GM18517 (cell line): ENCODE results near the gene SPIB.

Experiments
- ATAC-seq: cut with Tn5 transposase; IDR thresholded peaks from one replicate; pipeline ENCODE4 v1.9.1; 2021; ENCODE audit warnings: mild to moderate bottlenecking, moderate library complexity; ENCODE audit not compliant: unreplicated experiment

The SPIB gene

DNA sequence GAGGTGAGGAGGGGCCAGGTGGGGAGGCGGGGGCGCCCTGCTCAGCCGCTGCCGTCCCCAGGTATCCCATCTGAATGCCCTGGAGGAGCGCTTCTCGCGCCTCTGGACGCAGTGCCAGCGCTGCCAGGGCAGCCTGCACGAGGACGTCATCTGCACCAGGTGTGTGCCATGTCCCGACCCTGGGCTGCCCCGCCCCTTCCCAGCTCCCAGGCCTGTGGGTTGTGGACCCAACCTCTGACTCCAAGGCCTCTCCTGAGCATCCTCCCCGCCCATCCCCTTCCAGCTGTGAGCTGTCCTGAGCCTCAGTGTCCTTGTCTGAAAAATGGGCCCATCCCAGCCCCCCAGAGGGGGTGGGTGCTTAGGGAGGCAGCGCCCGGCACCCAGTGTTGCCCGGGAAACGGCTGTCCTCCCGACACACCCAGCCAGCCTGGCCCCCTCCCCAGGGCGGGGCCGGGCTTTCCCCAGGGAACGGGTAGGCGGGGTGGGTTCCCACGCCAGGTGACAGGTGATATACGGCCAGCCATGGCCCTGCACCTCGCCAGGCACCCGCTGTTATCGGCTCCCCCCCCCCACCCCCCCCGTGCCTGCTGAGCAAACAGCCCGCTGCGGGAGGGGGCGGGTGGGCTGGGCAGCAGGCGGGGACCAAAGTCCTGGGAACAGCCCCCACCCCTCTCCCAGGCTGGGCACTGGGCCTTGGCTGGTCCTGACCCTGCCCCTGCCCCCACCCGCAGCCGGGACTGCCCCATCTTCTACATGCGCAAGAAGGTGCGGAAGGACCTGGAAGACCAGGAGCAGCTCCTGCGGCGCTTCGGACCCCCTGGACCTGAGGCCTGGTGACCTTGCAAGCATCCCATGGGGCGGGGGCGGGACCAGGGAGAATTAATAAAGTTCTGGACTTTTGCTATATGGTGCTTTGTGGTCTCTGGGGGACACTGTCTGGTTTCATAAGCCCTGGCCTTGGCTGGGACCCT is 1.3 kb upstream of the SPIB start:
- ATAC-seq, result no peak

DNA sequence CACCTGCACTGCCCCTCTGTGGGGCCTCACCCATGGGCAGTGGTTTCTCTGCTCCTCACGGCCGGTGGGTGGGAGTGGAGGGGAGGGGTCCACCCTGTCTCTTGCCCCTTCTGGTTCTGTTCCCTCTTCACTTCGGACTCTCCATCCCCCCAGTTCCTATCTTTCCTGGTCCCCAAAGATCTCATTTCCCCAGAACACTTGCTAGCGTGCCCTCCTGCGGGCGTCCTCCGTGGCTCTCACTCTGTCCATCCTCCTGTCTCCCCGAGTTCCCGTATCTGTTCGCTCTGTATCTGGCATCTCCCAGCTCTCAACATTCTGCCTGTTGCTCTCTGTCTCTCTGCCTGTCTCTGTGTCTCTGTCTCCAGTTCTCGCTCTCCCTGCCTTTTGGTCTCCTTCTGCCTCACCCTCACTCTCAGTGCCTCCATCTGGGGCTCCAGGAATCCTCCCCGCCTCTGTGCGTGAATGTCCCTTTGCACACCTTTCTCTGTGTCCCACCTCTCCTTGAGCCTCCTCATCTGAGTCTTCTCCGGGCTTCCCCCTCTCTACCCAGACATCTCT is 363 bp downstream of the SPIB start:
- no peak for ATAC-seq

DNA sequence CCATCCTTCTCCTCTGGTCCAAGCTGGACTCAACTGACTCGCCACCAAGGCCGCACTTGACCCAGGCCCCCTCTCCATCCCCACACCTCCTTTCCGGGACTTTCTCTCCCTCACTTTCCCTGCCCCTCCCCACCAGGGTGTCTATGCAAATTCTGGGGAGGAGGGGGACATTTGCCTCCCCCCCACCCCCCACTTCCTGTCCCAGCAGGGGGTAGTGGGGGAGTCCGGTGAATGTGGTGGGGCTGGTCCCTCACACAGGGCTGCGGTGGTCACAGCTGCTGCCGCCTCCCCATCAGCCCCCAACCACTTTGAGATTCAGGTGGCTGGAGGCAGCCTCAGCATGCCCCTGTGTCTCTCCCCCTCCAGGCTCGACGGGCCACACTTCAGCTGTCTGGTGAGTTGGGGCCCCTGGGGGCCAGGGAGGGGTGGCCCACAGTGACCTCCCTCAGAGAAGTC is 870 bp downstream of the SPIB start:
- ATAC-seq, result no peak

DNA sequence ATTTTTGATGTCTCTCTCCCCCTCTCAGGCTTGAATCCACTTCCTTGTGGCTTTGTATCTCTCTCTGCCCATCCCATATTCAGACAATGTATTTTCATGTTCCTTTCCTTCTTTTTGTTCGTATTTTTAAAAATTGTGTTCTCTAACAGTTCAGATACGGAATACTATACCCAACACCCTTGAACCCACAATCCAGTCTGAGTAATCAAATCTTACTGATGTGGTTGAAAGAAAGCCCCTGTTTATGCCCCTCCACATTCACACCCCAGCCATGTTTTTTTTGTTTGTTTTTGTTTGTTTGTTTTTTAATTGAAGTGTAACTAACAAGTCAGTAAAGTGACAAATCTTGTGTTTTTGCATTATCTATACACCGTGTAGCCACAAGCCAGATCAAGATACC is 1.4 kb downstream of the SPIB start:
- ATAC-seq, result no peak

DNA sequence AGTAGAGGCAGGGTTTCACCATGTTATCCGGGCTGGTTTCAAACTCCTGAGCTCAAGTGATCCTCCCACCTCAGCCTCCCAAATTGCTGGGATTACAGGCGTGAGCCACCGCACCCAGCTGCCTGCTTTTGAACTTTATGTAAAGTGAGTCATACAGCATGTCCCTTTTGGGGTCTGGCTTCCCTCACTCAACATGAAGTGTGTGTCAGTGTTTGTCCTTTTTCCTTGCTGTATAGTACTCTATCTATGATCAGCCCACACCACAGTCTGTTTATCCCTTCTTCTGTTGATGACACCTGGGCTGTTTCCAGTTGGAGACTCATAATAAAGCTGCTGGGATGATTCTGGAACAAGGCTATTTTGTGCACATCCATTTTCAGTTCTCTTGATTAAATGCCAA is 2.1 kb downstream of the SPIB start:
- ATAC-seq, result no peak

DNA sequence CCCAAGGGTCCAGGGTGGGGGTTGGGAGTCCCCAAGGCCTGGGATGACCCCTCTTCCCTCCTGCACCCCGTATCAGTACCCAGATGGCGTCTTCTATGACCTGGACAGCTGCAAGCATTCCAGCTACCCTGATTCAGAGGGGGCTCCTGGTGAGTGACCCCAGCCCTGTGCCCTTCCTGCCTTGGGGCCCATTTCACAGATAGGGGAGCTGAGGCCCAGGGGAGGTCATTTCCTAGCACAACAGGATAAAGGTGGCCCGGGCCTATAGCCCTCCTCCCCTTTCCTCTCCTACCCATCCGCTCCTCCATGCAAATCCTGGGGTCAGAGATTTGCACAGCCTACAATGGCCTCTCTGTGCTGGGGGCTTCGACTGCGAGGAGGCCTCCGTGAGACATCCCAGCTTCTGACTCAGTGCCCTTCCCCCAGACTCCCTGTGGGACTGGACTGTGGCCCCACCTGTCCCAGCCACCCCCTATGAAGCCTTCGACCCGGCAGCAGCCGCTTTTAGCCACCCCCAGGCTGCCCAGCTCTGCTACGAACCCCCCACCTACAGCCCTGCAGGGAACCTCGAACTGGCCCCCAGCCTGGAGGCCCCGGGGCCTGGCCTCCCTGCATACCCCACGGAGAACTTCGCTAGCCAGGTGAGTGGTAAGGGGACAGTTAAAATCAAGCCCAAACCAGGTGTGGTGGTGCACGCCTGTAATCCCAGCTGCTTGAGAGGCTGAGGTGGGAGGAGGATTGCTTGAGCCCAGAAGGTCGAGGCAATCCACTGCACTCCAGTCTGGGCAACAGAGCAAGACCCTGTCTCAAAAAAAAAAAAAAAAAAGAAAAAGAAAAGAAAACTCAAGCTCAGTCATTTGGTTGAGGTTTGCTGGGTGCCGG is 3.9 kb downstream of the SPIB start:
- ATAC-seq, result no peak

DNA sequence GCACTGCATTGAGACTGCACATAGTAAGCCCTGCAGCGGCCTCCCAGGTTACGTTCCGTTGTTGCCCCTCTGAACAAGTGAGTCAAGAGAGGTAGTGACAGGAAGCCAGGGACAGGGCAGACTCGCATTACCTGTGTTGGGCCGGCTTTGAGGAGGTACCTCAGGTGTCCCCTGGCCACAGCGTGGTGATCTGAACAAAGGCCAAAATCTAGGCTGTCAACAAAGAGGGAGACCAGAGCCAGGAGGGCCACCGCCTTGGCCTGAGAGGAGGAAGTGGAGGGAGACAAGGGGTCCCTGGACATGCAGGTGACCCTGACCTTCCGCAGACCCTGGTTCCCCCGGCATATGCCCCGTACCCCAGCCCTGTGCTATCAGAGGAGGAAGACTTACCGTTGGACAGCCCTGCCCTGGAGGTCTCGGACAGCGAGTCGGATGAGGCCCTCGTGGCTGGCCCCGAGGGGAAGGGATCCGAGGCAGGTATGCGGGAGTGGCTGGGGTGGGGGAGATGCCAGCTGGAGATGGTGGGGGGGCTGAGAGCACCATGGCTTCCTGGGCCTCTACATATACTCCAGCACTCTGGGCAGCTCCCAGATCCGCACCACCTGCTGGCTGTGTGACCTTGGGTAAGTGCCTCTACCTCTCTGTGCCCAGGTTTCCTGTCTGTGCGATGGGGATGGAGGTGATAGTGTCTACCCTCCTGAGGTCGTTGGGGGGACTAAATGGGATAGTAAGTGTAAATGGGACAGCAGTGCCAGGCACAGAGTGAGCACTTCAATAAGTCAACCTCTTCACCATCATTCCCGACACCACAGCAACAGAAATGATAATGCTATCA is 4.8 kb downstream of the SPIB start:
- ATAC-seq, result no peak

DNA sequence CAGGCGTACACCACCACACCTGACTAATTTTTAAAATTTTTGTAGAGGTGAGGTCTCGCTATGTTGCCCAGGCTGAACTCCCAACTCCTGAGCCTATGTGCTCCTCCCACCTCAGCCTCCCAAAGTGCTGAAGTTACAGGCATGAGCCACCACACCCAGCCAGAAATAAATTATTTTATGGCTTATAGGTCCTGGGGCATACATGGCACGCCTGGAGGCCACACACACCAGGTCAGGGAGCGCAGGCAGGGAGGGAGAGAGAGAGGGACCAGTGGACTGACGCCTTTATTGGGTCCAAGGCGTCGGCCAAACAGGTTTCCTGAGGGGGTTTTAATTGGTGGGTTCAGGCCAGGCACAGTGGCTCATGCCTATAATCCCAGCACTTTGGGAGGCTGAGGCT is 6.8 kb downstream of the SPIB start:
- ATAC-seq, result no peak

DNA sequence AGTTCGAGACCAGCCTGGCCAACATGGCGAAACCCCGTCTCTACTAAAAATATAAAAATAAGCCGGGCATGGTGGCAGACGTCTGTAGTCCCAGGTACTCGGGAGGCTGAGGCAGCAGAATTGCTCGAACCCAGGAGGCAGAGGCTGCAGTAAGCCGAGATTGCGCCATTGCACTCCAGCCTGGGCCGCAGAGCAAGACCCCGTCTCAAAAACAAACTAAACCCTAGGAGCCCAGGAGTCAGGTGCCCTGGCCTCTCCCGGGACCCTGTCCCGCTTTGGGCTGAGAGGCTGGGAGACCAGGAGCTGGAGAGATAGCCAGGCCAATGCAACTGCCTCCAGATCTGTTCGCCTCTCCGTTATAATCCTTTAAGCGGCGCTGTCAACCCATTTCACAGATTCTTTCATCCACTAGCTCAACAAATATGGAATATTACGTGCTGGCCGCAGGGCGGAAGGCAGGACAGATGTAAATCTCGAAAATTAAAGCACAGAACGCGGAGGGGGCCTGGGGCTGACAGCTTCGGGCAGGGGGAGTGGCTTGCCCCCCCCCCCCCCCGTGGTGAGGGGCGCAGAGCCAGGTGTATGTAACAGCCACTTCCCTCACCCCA is 8.7 kb downstream of the SPIB start:
- ATAC-seq, result no peak

DNA sequence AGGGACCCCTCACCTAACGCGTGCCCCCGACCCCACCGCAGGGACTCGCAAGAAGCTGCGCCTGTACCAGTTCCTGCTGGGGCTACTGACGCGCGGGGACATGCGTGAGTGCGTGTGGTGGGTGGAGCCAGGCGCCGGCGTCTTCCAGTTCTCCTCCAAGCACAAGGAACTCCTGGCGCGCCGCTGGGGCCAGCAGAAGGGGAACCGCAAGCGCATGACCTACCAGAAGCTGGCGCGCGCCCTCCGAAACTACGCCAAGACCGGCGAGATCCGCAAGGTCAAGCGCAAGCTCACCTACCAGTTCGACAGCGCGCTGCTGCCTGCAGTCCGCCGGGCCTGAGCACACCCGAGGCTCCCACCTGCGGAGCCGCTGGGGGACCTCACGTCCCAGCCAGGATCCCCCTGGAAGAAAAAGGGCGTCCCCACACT is 9.3 kb downstream of the SPIB start:
- ATAC-seq, result no peak

DNA sequence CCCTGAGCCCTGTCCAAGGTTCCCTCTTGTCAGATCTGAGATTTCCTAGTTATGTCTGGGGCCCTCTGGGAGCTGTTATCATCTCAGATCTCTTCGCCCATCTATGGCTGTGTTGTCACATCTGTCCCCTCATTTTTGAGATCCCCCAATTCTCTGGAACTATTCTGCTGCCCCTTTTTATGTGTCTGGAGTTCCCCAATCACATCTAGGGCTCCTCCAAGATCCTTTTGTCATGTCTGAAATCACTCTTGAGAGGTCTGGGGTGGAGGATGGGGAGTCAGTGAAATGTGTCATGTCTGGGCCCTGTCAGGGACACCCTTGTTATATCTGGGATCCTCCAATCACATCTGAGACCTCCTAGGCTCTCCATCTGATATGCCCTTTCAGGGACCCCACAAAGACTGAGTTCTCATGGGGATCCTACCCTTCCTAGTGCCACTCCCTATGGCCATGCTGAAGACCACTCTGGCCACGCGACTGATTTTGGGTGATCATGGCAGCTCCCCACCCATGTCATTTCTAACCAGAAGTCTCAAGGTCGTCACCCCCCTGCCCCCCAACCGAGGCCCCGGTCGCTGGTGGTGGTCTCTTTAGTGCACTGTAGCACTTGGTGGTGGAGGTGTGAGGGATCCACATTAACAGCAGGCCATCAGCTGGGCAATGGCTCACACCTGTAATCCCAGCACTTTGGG is 10.2 kb downstream of the SPIB start:
- ATAC-seq, result no peak

DNA sequence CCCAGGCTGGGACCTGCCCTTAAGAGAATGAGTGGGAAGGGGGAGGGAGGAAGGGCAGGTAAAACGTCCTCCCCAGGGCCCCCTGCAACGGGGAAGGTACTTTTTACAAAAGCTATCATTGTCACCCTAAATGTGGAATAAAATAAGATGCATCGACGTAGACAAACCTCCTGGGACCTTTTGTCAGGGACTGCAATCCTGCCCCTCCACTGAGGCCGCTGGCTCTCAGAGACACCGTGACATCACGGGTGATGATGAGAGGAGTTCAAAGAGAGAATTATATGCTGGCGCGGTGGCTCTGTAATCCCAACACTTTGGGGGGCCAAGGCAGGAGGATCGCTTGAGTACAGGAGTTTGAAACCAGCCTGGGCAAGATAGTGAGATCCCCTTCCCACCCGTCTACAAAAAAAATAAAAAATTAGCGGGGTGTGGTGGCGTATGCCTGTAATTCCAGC is 12.2 kb downstream of the SPIB start:
- ATAC-seq, result no peak

DNA sequence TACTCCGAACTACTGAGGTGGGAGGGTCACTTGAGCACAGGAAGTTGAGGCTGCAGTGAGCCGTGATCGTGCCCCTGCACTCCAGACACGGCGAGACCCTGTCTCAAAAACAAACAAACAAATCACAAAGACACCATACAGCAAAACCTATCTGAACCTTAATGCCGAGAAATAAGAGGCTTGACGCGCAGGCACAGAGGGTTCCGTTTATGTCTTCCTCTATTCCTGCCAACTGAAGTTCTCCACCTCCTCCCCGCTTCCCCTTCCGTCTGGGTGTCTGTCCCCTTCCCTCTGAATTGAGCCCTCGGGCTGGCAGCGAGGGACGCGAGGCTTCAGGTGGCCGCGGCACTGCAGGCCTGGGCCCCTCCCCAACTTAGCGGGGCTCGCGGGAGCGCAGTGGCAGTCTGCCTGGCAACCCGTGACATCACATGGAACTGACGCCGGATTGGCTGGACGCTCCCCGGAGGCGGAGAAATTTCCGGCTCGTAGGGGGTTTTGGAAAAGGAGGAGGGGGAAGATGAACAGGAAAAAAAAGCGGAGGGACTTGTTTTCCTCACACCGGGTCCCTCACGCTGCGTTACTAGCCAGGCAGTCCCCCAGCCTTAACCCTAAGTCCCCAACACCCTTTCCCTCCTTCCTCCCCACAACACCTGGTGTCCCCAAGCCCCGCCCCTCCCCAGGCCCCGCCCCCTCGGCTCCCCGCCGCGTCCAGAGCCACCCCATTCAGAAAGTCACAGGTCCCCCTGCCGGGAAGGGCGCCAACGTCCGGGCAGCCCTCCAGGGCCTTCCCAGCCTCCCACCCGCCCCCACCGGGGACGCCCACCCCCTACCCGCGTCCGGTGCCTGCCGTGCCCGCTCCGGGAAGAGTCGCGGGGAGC is 12.8 kb downstream of the SPIB start:
- ATAC-seq, result no peak

DNA sequence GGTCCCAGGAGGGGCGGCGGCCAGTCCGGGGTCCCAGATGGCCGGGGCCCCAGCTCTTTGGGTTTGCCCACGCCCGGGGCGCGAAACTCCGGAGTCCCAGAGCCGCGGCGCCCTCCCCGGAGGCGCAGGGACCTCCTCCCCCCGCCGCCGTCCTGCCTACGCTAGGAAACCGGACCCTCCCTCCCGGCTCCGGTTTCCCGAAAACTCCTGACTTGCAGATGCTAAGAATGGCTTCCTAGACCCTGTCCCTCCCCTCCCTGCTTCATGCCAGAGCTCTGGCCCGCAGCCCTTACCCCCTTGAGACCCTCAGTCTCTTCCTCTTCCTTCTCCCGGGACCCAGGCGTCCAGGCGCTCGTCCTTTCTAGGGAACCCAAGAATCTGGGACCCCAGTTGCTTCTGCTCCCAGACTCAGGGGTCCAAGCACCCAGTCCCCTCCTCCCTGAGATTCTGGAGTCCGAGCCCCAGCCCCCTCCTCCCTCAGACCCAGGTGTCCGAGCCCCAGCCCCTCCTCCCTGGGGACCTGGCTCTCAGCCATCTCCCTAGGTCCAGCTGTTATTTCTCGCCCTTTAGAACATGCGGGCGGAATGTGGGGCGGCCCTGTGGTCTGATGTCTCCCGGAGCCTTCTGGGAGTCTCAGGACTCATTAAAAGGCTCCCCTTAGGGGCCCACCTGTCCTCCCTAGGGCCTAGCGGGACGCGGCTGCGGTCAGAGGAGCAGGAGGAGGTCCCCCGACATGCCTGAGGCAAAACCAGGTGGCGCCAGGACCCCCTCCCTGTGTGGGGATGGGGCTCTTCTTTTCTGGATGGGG is 13.7 kb downstream of the SPIB start, which contains the start of gene MYBPC2:
Gene MYBPC2 (plus strand): TSS at position 672 of the 808 bp plus-strand sequence. CDS start 62 bp downstream, at position 734.
- ATAC-seq, result no peak

DNA sequence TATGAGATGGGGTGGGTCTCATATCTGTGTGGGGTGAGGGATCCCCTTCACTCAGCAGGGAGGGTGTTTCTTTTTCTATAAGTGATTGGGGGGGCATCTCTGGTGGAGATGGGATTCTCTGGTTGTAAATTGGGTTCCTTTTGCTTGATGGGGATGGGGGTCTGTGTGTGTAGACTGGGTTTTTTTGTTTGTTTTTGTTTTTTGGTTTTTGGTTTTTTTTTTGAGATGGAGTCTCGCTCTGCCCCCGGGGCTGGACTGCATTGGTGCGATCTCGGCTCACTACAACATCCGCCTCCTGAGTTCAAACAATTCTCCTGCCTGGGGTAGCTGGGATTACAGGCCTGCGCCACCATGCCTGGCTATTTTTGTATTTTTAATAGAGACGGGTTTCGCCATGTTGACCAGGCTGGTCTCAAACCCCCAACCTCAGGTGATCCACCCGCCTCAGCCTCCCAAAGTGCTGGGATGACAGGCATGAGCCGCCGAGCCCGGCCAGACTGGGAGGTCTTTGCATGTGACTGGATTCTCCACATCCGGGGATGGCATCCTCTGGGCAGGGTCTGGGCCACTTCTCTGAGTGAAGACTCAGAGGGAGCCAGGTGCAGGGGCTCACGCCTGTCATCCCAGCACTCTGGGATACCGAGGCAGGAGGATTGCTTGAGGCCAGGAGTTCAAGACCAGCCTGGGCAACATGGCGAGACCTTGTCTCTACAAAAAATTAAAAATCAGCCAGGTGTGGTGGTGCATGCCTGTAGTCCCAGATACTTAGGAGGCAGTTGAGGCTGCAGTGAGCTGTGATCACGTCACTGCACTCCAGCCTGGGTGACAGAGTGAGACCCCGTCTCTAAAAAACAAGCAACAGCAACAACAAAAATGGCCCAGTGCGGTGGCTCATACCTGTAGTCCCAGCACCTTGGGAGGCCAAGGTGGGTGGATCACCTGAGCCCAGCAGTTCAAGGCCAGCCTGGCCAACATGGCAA is 14.8 kb downstream of the SPIB start:
- ATAC-seq, result no peak

DNA sequence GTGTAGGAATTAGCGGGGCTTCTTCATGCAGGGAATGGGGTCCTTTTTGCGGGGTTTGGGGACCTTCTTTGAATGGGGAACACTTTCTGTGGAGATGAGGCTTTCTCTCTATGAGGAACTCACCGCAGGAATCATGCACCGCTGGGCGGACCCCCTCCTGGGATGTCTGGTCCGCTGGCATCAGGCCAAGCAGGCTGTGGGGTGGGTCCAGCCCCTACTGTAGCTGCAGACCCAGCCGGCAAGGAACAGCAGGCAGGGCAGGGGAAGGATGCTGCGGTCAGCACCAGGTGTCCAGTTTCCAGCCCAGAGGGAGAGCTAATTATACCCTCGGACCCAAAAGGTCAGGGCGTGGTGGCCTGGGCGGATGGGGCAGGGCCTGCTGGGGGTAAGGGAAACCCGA is 15.8 kb downstream of the SPIB start:
- ATAC-seq, result no peak
